ENCODE results near the gene ZC3H10.
"Not testable (repeated sequence)": the region's sequence is repeated elsewhere in the genome, so short reads cannot be mapped to it uniquely, and the experiment has no call there.

The ZC3H10 gene

DNA sequence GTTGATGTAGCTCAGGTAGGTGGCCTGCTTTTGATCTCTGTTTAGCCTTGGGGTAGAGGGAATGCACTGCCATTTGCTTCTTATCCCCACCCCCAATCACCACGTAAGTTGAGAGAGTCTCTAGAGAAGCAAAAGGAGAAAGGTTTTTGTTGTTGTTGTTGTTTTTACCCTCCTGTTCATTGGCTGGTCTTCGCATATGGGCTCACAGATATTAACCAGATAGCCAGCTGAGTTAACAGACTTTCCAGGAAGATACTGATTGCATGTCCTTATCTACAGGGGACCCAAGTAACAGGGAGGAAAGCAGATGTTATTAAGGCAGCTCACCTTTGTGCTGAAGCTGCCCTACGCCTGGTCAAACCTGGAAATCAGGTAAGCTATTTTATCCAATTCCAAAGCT is 10.8 kb upstream of the ZC3H10 start:
- no peak for DNase-seq (ENCODE audit: low read depth)
- no peak overlapping the region for H3K4me3 ChIP-seq (ENCODE audit: low read length)
- TF ChIP-seq, protein P1, sequence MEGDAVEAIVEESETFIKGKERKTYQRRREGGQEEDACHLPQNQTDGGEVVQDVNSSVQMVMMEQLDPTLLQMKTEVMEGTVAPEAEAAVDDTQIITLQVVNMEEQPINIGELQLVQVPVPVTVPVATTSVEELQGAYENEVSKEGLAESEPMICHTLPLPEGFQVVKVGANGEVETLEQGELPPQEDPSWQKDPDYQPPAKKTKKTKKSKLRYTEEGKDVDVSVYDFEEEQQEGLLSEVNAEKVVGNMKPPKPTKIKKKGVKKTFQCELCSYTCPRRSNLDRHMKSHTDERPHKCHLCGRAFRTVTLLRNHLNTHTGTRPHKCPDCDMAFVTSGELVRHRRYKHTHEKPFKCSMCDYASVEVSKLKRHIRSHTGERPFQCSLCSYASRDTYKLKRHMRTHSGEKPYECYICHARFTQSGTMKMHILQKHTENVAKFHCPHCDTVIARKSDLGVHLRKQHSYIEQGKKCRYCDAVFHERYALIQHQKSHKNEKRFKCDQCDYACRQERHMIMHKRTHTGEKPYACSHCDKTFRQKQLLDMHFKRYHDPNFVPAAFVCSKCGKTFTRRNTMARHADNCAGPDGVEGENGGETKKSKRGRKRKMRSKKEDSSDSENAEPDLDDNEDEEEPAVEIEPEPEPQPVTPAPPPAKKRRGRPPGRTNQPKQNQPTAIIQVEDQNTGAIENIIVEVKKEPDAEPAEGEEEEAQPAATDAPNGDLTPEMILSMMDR (conservative IDR thresholded peaks at IDR 0.05; ENCODE audit: low read depth, low read length): no peak

DNA sequence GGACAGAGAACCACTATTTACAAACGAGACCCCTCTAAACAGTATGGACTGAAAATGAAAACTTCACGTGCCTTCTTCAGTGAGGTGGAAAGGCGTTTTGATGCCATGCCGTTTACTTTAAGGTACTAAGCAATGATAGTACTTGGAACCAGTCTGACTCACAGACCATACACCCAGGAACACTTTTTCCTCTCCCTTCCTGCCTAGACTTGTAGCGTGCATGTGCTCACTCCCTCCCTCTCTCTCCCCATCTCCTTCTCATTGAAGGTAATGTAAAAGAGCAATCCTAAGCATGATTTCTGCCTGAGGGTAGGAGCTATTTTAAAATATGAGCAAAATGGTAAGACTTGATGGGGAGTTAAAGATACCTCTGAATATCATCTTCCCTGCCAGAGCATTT is 7.5 kb upstream of the ZC3H10 start:
- no peak overlapping the region for H3K4me3 ChIP-seq (ENCODE audit: low read length)
- TF ChIP-seq, protein P1 (conservative IDR thresholded peaks at IDR 0.05; ENCODE audit: low read depth, low read length): no peak

DNA sequence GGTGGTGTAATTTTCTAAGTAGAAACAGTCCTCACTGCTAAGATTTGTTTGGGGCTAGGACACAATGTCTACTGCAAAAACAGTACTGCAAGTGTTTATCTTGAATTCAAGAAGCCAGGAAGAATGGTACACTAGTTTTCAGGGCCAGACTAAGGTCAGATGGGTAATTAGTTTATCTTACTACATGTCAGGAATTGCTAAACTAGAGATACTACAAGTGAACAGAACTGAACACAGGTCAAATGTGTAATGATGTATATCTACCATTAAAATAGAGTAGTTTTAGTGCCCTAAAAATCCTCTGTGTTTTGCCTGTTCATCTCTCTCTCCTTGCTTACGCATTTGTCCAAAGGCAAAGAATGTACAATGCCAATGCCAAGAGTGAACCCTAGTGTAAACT is 4.0 kb upstream of the ZC3H10 start:
- TF ChIP-seq, protein P1 (conservative IDR thresholded peaks at IDR 0.05; ENCODE audit: low read depth, low read length): no peak
- H3K4me3 ChIP-seq (ENCODE audit: low read length): no peak overlapping the region
- no peak for DNase-seq (ENCODE audit: low read depth)

More for the DNA sequence above, 7.5 kb upstream of the ZC3H10 start:
- no peak for DNase-seq (ENCODE audit: low read depth)

DNA sequence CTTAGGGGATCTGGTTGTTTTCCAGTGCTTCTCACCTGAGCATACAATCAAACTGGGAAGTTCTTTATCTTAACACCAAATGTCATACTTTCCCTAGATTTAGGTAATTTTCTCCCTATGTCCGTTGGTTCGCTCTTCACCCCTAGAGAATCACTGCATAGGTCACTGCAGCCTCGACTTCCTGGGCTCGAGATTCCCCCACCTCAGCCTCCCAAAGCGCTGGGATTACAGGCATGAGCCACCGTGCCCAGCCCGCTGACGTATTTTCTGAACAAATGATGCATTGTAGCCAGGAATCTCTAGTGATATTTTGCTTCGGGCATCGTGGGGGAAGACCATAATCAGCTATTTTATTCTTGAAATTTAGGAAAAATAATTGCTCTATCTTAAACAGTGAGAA is 2.7 kb upstream of the ZC3H10 start:
- TF ChIP-seq, protein P1 (conservative IDR thresholded peaks at IDR 0.05; ENCODE audit: low read depth, low read length): no peak
- peak overlapping the region; percentile 96 for H3K4me3 ChIP-seq (ENCODE audit: low read length)
- DNase-seq (ENCODE audit: low read depth): no peak

DNA sequence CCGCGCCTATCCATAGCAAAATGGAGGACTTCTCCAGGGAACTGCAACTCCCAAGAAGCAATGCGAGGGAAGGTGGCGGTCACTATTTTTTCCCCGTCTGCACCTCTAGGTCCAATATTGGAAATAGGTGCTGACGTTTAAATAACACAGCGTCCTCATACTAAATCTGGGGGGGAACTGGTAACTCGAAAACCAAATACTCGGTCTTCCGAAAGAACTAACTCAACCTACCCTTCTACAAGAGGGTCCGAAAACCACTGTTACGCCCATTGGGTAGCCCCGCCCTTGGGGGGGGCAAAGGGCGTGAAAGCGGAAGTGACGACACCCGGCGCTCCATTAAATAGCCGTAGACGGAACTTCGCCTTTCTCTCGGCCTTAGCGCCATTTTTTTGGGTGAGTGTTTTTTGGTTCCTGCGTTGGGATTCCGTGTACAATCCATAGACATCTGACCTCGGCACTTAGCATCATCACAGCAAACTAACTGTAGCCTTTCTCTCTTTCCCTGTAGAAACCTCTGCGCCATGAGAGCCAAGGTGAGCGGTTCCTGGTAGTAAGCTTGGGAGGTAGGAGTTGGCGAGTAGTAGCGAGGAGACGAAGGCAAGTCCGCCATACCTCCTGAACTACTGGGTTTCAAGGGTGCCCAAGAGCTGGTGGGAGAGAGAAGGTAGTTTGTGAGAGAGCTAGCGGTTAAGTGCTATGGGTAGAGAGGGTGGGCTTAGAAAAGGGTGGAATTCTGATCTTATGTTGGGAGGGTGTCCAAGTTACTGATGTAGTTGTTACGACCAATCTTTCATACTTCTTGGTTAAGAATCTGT is 1.6 kb upstream of the ZC3H10 start, which contains the start of gene RPL41:
TSS of gene RPL41 (plus strand) at position 367 of the 815 bp plus-strand sequence.
- peak; percentile 70 for DNase-seq (ENCODE audit: low read depth)
- TF ChIP-seq, protein P1 (conservative IDR thresholded peaks at IDR 0.05; ENCODE audit: low read depth, low read length): no peak
- H3K4me3 ChIP-seq (ENCODE audit: low read length): peak within 1 kb of the TSS; percentile 96

DNA sequence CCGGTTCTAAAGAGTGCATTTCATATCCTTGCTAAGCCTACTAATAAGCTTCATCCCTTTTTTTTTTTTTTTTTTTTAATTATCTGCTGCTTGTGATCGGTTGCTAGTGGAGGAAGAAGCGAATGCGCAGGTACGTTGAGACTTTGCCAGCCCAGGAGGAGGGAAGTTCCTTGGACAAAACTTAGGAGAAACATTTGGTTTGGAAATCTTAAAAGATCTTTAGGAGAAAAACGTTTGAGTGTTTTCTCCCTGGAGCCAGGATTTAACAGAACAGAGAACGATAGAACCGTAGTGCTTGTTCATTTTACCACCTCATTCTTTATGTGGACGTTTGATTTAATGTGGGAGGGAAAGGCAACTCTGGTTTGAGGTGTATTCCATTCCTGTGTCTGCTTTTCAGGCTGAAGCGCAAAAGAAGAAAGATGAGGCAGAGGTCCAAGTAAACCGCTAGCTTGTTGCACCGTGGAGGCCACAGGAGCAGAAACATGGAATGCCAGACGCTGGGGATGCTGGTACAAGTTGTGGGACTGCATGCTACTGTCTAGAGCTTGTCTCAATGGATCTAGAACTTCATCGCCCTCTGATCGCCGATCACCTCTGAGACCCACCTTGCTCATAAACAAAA is 872 bp upstream of the ZC3H10 start:
- not testable (repeated sequence) for DNase-seq (ENCODE audit: low read depth)
- peak overlapping the region; percentile 96 for H3K4me3 ChIP-seq (ENCODE audit: low read length)

DNA sequence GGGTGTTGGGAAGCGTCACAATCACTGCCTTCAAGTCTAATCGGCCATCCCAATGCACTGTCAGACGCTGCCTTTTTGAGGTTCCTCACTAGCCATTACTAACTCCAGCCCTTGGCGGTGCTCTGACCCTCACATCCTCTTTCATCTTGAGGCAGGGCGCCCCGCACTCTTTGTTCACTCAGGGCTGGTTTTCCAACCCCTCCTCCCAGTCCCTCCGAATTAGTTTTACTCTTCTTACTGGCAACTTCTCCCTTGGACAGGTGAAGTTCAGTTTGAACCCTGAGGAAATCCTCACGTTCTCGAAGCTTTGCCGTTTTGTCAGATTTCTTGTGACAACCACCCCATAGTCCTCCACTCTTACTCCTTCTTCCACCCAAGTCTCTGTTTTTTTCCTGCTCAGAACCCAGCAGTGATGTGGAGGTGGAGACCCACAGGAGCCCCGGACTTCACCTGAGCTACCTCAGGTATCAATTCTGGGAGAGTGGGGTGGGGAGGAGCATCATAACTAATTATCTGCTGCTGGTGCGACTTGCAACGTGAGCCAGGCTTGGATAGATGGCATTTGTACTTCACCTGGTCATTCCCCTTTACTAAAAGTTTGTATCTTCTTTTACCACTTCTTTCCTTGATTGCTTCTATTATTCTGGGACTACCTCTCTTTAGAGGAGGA is 757 bp downstream of the ZC3H10 start:
- TF ChIP-seq, protein P1 (conservative IDR thresholded peaks at IDR 0.05; ENCODE audit: low read depth, low read length): no peak
- no peak for DNase-seq (ENCODE audit: low read depth)
- peak overlapping the region; percentile 86 for H3K4me3 ChIP-seq (ENCODE audit: low read length)

All from retinal pigment epithelial cell (primary cell).